ENCODE measurements around the gene COL13A1. TPM values are rescaled to one million over a fixed set of nuclear protein-coding genes. Genes with fewer than 3 reads are reported as not detected.

Gene COL13A1
- total and polyA plus RNA-seq, 2 experiments from 2014 or later: 5.2 to 8.6 TPM

DNA sequence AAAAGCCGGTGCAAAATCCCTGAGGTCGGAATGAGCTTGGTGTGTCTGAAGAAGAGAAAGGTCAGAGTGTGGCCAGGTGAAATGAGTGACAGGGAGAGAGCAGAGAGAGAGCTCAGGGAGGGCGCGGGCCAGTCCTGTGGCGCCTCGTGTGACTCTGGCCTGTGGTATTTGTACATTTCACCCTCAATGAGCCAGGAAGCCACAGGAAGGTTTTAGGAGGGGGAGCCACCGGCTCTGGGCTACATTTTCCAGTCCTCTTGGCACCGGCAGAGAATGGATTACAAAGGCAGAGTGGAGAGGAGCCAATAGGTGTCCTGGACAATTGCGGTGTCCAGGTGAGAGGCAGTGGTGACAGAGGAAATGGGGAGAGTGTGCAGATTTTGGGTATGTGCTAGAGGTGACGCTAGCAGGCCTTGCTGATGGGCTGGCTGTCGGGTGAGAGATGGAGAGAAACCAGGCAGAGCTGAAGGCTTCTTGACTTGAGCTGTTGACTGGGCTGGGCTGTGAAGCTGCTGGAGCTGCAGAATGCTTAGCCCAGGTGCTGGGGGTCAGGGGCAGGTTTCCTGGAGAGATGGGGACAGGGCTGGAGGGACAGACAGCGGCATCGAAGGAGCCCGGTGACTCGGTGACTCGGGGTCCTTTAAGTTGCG lies 38.1 kb downstream of the COL13A1 start:
- TF ChIP-seq JUNB (IDR thresholded peaks at IDR 0.05; ENCODE audit: unreplicated experiment): no peak
- no peak for TF ChIP-seq ZNF331 (CRISPR knock-in tag; IDR thresholded peaks at IDR 0.05; ENCODE audit: low read depth)
- TF ChIP-seq NANOG (IDR thresholded peaks at IDR 0.05; ENCODE audit: borderline replicate concordance): no peak
- TF ChIP-seq, protein P1, sequence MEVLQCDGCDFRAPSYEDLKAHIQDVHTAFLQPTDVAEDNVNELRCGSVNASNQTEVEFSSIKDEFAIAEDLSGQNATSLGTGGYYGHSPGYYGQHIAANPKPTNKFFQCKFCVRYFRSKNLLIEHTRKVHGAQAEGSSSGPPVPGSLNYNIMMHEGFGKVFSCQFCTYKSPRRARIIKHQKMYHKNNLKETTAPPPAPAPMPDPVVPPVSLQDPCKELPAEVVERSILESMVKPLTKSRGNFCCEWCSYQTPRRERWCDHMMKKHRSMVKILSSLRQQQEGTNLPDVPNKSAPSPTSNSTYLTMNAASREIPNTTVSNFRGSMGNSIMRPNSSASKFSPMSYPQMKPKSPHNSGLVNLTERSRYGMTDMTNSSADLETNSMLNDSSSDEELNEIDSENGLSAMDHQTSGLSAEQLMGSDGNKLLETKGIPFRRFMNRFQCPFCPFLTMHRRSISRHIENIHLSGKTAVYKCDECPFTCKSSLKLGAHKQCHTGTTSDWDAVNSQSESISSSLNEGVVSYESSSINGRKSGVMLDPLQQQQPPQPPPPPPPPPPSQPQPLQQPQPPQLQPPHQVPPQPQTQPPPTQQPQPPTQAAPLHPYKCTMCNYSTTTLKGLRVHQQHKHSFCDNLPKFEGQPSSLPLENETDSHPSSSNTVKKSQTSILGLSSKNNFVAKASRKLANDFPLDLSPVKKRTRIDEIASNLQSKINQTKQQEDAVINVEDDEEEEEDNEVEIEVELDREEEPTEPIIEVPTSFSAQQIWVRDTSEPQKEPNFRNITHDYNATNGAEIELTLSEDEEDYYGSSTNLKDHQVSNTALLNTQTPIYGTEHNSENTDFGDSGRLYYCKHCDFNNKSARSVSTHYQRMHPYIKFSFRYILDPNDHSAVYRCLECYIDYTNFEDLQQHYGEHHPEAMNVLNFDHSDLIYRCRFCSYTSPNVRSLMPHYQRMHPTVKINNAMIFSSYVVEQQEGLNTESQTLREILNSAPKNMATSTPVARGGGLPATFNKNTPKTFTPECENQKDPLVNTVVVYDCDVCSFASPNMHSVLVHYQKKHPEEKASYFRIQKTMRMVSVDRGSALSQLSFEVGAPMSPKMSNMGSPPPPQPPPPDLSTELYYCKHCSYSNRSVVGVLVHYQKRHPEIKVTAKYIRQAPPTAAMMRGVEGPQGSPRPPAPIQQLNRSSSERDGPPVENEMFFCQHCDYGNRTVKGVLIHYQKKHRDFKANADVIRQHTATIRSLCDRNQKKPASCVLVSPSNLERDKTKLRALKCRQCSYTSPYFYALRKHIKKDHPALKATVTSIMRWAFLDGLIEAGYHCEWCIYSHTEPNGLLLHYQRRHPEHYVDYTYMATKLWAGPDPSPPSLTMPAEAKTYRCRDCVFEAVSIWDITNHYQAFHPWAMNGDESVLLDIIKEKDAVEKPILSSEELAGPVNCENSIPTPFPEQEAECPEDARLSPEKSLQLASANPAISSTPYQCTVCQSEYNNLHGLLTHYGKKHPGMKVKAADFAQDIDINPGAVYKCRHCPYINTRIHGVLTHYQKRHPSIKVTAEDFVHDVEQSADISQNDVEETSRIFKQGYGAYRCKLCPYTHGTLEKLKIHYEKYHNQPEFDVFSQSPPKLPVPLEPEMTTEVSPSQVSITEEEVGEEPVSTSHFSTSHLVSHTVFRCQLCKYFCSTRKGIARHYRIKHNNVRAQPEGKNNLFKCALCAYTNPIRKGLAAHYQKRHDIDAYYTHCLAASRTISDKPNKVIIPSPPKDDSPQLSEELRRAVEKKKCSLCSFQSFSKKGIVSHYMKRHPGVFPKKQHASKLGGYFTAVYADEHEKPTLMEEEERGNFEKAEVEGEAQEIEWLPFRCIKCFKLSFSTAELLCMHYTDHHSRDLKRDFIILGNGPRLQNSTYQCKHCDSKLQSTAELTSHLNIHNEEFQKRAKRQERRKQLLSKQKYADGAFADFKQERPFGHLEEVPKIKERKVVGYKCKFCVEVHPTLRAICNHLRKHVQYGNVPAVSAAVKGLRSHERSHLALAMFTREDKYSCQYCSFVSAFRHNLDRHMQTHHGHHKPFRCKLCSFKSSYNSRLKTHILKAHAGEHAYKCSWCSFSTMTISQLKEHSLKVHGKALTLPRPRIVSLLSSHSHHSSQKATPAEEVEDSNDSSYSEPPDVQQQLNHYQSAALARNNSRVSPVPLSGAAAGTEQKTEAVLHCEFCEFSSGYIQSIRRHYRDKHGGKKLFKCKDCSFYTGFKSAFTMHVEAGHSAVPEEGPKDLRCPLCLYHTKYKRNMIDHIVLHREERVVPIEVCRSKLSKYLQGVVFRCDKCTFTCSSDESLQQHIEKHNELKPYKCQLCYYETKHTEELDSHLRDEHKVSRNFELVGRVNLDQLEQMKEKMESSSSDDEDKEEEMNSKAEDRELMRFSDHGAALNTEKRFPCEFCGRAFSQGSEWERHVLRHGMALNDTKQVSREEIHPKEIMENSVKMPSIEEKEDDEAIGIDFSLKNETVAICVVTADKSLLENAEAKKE (CRISPR knock-in tag; IDR thresholded peaks at IDR 0.05): no peak
- TF ChIP-seq, protein P2, sequence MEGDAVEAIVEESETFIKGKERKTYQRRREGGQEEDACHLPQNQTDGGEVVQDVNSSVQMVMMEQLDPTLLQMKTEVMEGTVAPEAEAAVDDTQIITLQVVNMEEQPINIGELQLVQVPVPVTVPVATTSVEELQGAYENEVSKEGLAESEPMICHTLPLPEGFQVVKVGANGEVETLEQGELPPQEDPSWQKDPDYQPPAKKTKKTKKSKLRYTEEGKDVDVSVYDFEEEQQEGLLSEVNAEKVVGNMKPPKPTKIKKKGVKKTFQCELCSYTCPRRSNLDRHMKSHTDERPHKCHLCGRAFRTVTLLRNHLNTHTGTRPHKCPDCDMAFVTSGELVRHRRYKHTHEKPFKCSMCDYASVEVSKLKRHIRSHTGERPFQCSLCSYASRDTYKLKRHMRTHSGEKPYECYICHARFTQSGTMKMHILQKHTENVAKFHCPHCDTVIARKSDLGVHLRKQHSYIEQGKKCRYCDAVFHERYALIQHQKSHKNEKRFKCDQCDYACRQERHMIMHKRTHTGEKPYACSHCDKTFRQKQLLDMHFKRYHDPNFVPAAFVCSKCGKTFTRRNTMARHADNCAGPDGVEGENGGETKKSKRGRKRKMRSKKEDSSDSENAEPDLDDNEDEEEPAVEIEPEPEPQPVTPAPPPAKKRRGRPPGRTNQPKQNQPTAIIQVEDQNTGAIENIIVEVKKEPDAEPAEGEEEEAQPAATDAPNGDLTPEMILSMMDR (conservative IDR thresholded peaks at IDR 0.05; ENCODE audit: low read depth in 2 of 2): no peak
- TF ChIP-seq, protein P3, sequence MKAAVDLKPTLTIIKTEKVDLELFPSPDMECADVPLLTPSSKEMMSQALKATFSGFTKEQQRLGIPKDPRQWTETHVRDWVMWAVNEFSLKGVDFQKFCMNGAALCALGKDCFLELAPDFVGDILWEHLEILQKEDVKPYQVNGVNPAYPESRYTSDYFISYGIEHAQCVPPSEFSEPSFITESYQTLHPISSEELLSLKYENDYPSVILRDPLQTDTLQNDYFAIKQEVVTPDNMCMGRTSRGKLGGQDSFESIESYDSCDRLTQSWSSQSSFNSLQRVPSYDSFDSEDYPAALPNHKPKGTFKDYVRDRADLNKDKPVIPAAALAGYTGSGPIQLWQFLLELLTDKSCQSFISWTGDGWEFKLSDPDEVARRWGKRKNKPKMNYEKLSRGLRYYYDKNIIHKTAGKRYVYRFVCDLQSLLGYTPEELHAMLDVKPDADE (IDR thresholded peaks at IDR 0.05): no peak
- no peak for TF ChIP-seq STAT1 (IDR thresholded peaks at IDR 0.05; ENCODE audit: unreplicated experiment)
- TF ChIP-seq, protein P4, sequence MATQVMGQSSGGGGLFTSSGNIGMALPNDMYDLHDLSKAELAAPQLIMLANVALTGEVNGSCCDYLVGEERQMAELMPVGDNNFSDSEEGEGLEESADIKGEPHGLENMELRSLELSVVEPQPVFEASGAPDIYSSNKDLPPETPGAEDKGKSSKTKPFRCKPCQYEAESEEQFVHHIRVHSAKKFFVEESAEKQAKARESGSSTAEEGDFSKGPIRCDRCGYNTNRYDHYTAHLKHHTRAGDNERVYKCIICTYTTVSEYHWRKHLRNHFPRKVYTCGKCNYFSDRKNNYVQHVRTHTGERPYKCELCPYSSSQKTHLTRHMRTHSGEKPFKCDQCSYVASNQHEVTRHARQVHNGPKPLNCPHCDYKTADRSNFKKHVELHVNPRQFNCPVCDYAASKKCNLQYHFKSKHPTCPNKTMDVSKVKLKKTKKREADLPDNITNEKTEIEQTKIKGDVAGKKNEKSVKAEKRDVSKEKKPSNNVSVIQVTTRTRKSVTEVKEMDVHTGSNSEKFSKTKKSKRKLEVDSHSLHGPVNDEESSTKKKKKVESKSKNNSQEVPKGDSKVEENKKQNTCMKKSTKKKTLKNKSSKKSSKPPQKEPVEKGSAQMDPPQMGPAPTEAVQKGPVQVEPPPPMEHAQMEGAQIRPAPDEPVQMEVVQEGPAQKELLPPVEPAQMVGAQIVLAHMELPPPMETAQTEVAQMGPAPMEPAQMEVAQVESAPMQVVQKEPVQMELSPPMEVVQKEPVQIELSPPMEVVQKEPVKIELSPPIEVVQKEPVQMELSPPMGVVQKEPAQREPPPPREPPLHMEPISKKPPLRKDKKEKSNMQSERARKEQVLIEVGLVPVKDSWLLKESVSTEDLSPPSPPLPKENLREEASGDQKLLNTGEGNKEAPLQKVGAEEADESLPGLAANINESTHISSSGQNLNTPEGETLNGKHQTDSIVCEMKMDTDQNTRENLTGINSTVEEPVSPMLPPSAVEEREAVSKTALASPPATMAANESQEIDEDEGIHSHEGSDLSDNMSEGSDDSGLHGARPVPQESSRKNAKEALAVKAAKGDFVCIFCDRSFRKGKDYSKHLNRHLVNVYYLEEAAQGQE (IDR thresholded peaks at IDR 0.05; ENCODE audit: unreplicated experiment): no peak
- no peak for TF ChIP-seq EZH2 (IDR thresholded peaks at IDR 0.05; ENCODE audit: low read depth, unreplicated experiment)
- no peak for TF ChIP-seq EZH2phosphoT487 (IDR thresholded peaks at IDR 0.05; ENCODE audit: unreplicated experiment)
- no peak for TF ChIP-seq ZNF114 (CRISPR knock-in tag; IDR thresholded peaks at IDR 0.05)
- TF ChIP-seq POLR2AphosphoS5 (IDR thresholded peaks at IDR 0.05; ENCODE audit: low read depth): no peak
- H3K27ac ChIP-seq (ENCODE audit: low read depth): no peak overlapping the region
- Mint-ChIP-seq H3K27ac (no peak overlapping the region; the same call in 1 of the 2 replicates), H3K9me3 (no peaks in the 10 kb centered on the region), H3K27me3 (ENCODE audit: insufficient read depth, low read depth, poor library complexity) (peaks cover 17% of the 10 kb centered on the region), H3K4me1 (peaks cover 50% of the 10 kb centered on the region), H3K36me3 (ENCODE audit: low read depth) (no peaks in the 10 kb centered on the region; the same call in 2 of the 3 replicates), H3K4me3 (no peak overlapping the region; the same call in 2 of the 3 replicates)
- H2AFZ ChIP-seq: no peak overlapping the region
- no peak overlapping the region for H3K4me2 ChIP-seq
- ATAC-seq (peak; percentile 12; the same call in 1 of the 3 replicates), DNase-seq (ENCODE audit: low spot score) (no peak)
- no peaks in the 10 kb centered on the region for H3K36me3 ChIP-seq (ENCODE audit: insufficient read depth)
- H3K27me3 ChIP-seq (ENCODE audit: insufficient read depth): no peaks in the 10 kb centered on the region
- H3K4me3 ChIP-seq: no peak overlapping the region
- no peaks in the 10 kb centered on the region for H4K20me1 ChIP-seq (replicated peaks; ENCODE audit: insufficient read depth)
- H3F3A ChIP-seq (replicated peaks; ENCODE audit: low read depth): no peaks in the 10 kb centered on the region
- no peaks in the 10 kb centered on the region for H3K9me2 ChIP-seq (ENCODE audit: insufficient read depth)
- H3K79me2 ChIP-seq (replicated peaks; ENCODE audit: insufficient read depth): no peaks in the 10 kb centered on the region
- H3K4me1 ChIP-seq (ENCODE audit: insufficient read depth): peaks cover 35% of the 10 kb centered on the region
